MCF 10A (cell line): ENCODE measurements around the gene MAST2. TPM values are rescaled to one million over a fixed set of nuclear protein-coding genes. Genes with fewer than 3 reads are reported as not detected.

Experiments
- BruUV-seq: library from RNA; stranded (reverse); fragments of 400-500 nt; replicated peaks from 2 replicates; lab custom pipeline; 2021; lab: Mats Ljungman, UMichigan
- CTCF ChIA-PET: fragments of 300-600 bp; sonication (Branson Sonifier 250); formaldehyde crosslinking; extraction: SDS; loops from one replicate; lab custom pipeline; 2021; ENCODE audit warnings: antibody characterized with exemption, inconsistent platforms; lab: Yijun Ruan, JAX
- POLR2A ChIA-PET: fragments of 300-600, 350-650 bp; sonication (Branson Sonifier 250); formaldehyde crosslinking; extraction: SDS; loops from one replicate; lab custom pipeline; 2020; ENCODE audit warnings: antibody characterized with exemption, inconsistent platforms; lab: Yijun Ruan, JAX
- DNase-seq: peaks from one replicate; pipeline ENCODE4 v3.0.0-alpha.2; 2018; ENCODE audit not compliant: unreplicated experiment
- H3K27ac Mint-ChIP-seq: one replicate; pipeline ENCODE4 v1.8.0; 2022; ENCODE audit warnings: mild to moderate bottlenecking, low read depth, mixed read lengths; ENCODE audit not compliant: unreplicated experiment
- H3K27me3 Mint-ChIP-seq: one replicate; pipeline ENCODE4 v1.8.0; 2022; ENCODE audit warnings: mixed read lengths; ENCODE audit not compliant: insufficient read depth, unreplicated experiment
- H3K36me3 Mint-ChIP-seq: one replicate; pipeline ENCODE4 v1.8.0; 2022; ENCODE audit warnings: mild to moderate bottlenecking, moderate library complexity, mixed read lengths; ENCODE audit not compliant: insufficient read depth, unreplicated experiment
- H3K4me1 Mint-ChIP-seq: one replicate; pipeline ENCODE4 v1.8.0; 2022; ENCODE audit warnings: mixed read lengths; ENCODE audit not compliant: insufficient read depth, unreplicated experiment
- H3K4me3 Mint-ChIP-seq: one replicate; pipeline ENCODE4 v1.8.0; 2022; ENCODE audit warnings: mild to moderate bottlenecking, moderate library complexity, mixed read lengths; ENCODE audit not compliant: unreplicated experiment
- H3K9me3 Mint-ChIP-seq: one replicate; pipeline ENCODE4 v1.8.0; 2022; ENCODE audit warnings: mixed read lengths; ENCODE audit not compliant: unreplicated experiment
- intact Hi-C: fragments of 100-400 bp; cut with micrococcal nuclease; formaldehyde crosslinking; loops from 2 replicates; pipeline ENCODE4 v1.14.1; 2022
- total RNA-seq: library from RNA; stranded (reverse); gene quantifications from 2 replicates; pipeline ENCODE4 v1.2.3, GENCODE V29; 2022
- TF ChIP-seq, protein P1 (sequence below): fragments of 200-600 bp; IDR thresholded peaks from one replicate; pipeline ENCODE4 v1.8.0; 2022; ENCODE audit warnings: antibody characterized with exemption, mild to moderate bottlenecking; ENCODE audit not compliant: unreplicated experiment

Gene MAST2
- total RNA-seq, 1 experiment from 2014 or later: 33.3 TPM

DNA sequence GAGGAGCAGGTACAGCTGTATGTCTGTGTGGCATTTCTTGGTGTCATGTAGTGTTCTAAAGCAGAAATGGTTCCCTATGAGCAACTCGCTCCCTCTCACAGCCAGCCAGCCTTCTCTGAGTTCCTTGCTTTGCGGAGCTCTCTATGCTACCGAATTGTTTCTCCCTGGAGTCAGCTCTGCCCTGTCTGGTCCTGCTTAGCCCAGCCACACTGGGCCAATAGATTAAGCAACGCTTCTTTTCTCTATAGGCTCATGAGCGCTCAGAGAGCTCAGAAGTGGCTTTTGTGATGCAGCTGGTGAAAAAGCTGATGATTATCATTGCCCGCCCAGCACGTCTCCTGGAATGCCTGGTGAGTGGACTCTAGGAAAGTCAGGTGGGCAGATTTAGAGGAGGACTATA, 215.9 kb downstream of the MAST2 start:
- TF ChIP-seq, protein P1, sequence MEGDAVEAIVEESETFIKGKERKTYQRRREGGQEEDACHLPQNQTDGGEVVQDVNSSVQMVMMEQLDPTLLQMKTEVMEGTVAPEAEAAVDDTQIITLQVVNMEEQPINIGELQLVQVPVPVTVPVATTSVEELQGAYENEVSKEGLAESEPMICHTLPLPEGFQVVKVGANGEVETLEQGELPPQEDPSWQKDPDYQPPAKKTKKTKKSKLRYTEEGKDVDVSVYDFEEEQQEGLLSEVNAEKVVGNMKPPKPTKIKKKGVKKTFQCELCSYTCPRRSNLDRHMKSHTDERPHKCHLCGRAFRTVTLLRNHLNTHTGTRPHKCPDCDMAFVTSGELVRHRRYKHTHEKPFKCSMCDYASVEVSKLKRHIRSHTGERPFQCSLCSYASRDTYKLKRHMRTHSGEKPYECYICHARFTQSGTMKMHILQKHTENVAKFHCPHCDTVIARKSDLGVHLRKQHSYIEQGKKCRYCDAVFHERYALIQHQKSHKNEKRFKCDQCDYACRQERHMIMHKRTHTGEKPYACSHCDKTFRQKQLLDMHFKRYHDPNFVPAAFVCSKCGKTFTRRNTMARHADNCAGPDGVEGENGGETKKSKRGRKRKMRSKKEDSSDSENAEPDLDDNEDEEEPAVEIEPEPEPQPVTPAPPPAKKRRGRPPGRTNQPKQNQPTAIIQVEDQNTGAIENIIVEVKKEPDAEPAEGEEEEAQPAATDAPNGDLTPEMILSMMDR: no peak
- H3K27ac Mint-ChIP-seq: no peak overlapping the region
- POLR2A ChIA-PET: interaction anchor here (0.6 kb wide), 1 partner anchor 648 kb away, joined by 3 read pairs; no protein-coding TSS in a partner anchor
- H3K4me1 Mint-ChIP-seq: no peaks in the 10 kb centered on the region
- no peaks in the 10 kb centered on the region for H3K9me3 Mint-ChIP-seq
- H3K4me3 Mint-ChIP-seq: no peak overlapping the region
- intact Hi-C loops: no loop called here
- DNase-seq: no peak
- no TSS peak for BruUV-seq
- CTCF ChIA-PET: no interaction called here
- H3K36me3 Mint-ChIP-seq: no peaks in the 10 kb centered on the region
- no peaks in the 10 kb centered on the region for H3K27me3 Mint-ChIP-seq

DNA sequence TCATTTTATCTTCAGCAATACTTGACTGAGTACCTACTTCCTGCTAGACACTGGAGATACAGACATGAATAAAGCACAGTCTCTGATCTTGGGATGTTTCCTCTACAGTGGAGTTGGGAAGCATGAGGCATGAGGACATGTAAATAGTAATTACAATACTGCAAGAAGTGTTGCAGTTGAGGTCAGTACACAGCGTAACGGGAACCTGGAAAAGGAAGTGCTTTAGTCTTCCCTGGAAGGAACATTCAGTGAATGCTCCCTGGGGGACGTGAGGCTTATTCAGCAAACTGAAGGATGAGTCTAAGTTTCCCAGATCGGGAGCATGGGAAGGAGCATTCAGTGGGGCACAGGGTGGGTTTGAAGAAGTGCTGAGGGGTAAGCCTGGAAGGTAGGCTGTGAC, 216.6 kb downstream of the MAST2 start:
- POLR2A ChIA-PET: no interaction called here
- Mint-ChIP-seq H3K4me1 (no peaks in the 10 kb centered on the region), H3K4me3 (no peak overlapping the region), H3K36me3 (no peaks in the 10 kb centered on the region), H3K27me3 (no peaks in the 10 kb centered on the region), H3K27ac (no peak overlapping the region), H3K9me3 (no peaks in the 10 kb centered on the region)
- no peak for DNase-seq
- TF ChIP-seq, protein P1: no peak
- CTCF ChIA-PET: no interaction called here
- no TSS peak for BruUV-seq
- intact Hi-C loops: no loop called here

DNA sequence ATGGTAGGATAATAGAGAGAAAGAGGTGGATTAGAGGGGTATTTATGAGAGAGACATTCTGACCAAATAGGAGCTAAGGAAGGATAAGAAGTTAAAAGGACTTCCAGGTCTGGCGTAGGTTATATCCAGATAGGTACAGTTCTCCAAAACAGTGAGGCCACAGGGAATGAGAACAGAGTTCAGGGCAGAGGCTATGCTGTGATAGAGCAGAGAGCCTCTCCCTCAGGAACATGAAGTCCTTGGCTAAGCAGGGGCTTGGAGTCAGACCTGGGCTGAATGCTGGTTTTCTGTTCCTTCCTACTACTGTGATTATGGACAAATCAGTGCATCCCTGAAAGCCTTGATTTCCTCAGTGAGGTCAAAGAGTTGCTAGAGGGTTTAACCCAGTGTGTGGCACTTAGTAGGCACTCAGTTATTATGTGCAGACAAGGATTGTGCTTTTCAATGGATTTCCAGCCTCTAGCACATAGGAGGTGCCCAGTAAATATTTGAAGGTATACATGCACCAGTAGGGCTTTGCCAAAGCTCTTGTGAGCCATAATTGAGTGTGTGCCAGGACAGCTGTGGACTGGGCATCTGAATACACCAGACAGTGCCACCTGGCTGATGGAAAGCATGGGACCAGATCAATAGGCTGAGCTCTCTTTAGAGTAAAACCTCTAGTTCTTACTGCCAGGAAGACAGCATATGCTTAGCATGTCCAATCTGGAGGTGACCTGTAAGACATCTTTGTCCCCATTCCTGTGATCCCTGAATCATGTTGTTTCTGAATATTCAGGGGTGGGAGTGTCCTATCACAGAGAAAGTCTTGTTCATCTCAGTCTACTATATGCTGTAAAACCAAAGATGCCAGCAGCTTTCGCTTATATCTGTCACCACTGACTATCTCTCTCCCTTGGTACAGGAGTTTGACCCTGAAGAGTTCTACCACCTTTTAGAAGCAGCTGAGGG, 217.9 kb downstream of the MAST2 start:
- H3K4me1 Mint-ChIP-seq: no peaks in the 10 kb centered on the region
- BruUV-seq: no TSS peak
- TF ChIP-seq, protein P1: no peak
- intact Hi-C loops: no loop called here
- H3K27ac Mint-ChIP-seq: no peak overlapping the region
- H3K36me3 Mint-ChIP-seq: no peaks in the 10 kb centered on the region
- H3K9me3 Mint-ChIP-seq: no peaks in the 10 kb centered on the region
- H3K4me3 Mint-ChIP-seq: no peak overlapping the region
- H3K27me3 Mint-ChIP-seq: no peaks in the 10 kb centered on the region
- ChIA-PET POLR2A (no interaction called here), CTCF (interaction anchor here (0.6 to 0.7 kb wide), 3 partner anchors 131 to 161 kb away, joined by 3 to 4 read pairs (median 3); no protein-coding TSS in a partner anchor)
- peak; percentile 22 for DNase-seq

DNA sequence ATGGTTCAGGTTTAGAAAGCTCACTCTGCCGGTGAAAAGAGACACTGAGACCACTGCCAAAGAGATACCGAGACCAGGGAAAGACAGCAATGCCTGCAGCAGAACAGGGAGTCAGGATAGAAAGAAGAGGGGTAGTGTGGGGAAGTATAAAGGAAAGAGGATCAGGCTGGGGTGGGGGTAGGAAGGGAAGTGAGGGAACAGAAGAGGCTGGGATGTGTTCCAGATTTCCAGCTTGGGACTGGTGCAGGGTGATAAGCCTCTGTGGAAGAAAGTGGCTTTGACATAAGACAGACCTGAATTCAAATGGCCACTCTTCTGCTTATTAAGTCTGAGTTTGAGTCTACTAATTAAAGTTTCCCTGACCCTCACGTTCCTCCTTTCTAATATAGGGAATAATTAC, 223.1 kb downstream of the MAST2 start:
- TF ChIP-seq, protein P1: no peak
- no TSS peak for BruUV-seq
- Mint-ChIP-seq H3K27me3 (no peaks in the 10 kb centered on the region), H3K9me3 (no peaks in the 10 kb centered on the region), H3K36me3 (no peaks in the 10 kb centered on the region), H3K4me3 (no peak overlapping the region), H3K27ac (no peak overlapping the region), H3K4me1 (no peaks in the 10 kb centered on the region)
- POLR2A ChIA-PET: interaction anchor here (1.5 kb wide), 1 partner anchor 157 kb away, joined by 6 read pairs; no protein-coding TSS in a partner anchor
- no peak for DNase-seq
- intact Hi-C loops: no loop called here
- CTCF ChIA-PET: interaction anchor here (1.9 kb wide), 1 partner anchor 10 kb away, joined by 12 read pairs; no protein-coding TSS in a partner anchor
